CD14-positive monocyte (primary cell): ENCODE data around the gene MEIS1. TPM values are rescaled to one million over a fixed set of nuclear protein-coding genes. Genes with fewer than 3 reads are reported as not detected.

Experiments
- DNase-seq, 3 donors: peaks; one replicate each; pipeline ENCODE4 v3.0.0-alpha.2; 2011 to 2022
- H2AFZ ChIP-seq: 2 replicates; pipeline ENCODE4 v1.6.0; 2012; ENCODE audit warnings: mild to moderate bottlenecking, low read depth, low read length, inconsistent platforms; ENCODE audit not compliant: insufficient read depth, poor library complexity, severe bottlenecking
- H3K27ac ChIP-seq, 2 donors: 1 replicate in 1 of 2; 2 replicates in 1 of 2; pipeline ENCODE4 v1.5.1; 2012 to 2013; ENCODE audit warnings: low read length in 2 of 2, control low read depth in 1 of 2, inconsistent platforms in 1 of 2, low read depth in 1 of 2, mild to moderate bottlenecking in 1 of 2
- H3K27me3 ChIP-seq, 2 donors: one replicate each; pipeline versions ENCODE4 v1.6.0 to v1.6.1; 2011 to 2013; ENCODE audit warnings: low read length in 2 of 2; ENCODE audit not compliant: control insufficient read depth in 2 of 2, insufficient read depth in 2 of 2
- H3K36me3 ChIP-seq, 2 donors: replicated peaks in 1 of 2; 1 replicate in 1 of 2; 2 replicates in 1 of 2; pipeline versions ENCODE4 v1.5.1 to v1.6.1; 2012 to 2013; ENCODE audit warnings: low read length in 2 of 2, control low read depth in 1 of 2, inconsistent platforms in 1 of 2, mild to moderate bottlenecking in 1 of 2; ENCODE audit not compliant: insufficient read depth in 2 of 2, control insufficient read depth in 1 of 2
- H3K4me1 ChIP-seq, 2 donors: 1 replicate in 1 of 2; 2 replicates in 1 of 2; pipeline versions ENCODE4 v1.5.1 to v1.6.1; 2012 to 2013; ENCODE audit warnings: low read length in 2 of 2, control low read depth in 1 of 2, inconsistent platforms in 1 of 2, mild to moderate bottlenecking in 1 of 2, moderate library complexity in 1 of 2; ENCODE audit not compliant: insufficient read depth in 2 of 2, control insufficient read depth in 1 of 2
- H3K4me2 ChIP-seq: replicated peaks from 2 replicates; pipeline ENCODE3; 2012; ENCODE audit warnings: low read length, moderate library complexity, mild to moderate bottlenecking; ENCODE audit not compliant: poor library complexity, severe bottlenecking; ENCODE audit errors: extremely low read depth
- H3K4me3 ChIP-seq, 3 experiments: fragments of 200-600 bp in 1 of 3; sonication (generic) in 1 of 3; replicated peaks in 1 of 3; 1 replicate in 2 of 3; 2 replicates in 1 of 3; pipeline ENCODE4 v1.5.1; 2011 to 2013; ENCODE audit warnings: low read length in 3 of 3, mild to moderate bottlenecking in 3 of 3, control low read depth in 2 of 3, low read depth in 2 of 3, inconsistent platforms in 1 of 3, moderate library complexity in 1 of 3
- H3K79me2 ChIP-seq: 2 replicates; pipeline ENCODE4 v1.6.0; 2012; ENCODE audit warnings: mild to moderate bottlenecking, control low read depth, inconsistent platforms, low read length, moderate library complexity; ENCODE audit not compliant: insufficient read depth
- H3K9ac ChIP-seq: 2 replicates; pipeline ENCODE4 v1.6.0; 2017; ENCODE audit warnings: low read length, mild to moderate bottlenecking; ENCODE audit not compliant: insufficient read depth, poor library complexity, severe bottlenecking
- H3K9me3 ChIP-seq, 2 donors: replicated peaks in 1 of 2; 1 replicate in 1 of 2; 2 replicates in 1 of 2; pipeline versions ENCODE4 v1.5.1 to v1.6.1; 2012 to 2013; ENCODE audit warnings: low read length in 2 of 2, control low read depth in 1 of 2; ENCODE audit not compliant: control insufficient read depth in 1 of 2, insufficient read depth in 1 of 2
- H4K20me1 ChIP-seq: 2 replicates; pipeline ENCODE4 v1.6.0; 2012; ENCODE audit warnings: mild to moderate bottlenecking, low read length, control low read depth, moderate library complexity; ENCODE audit not compliant: insufficient read depth
- H3K27ac Mint-ChIP-seq, 7 donors: one replicate each; pipeline ENCODE4 v1.8.0; 2020; ENCODE audit warnings: mild to moderate bottlenecking in 7 of 7, mixed read lengths in 7 of 7, moderate library complexity in 6 of 7, inconsistent platforms in 2 of 7
- H3K27me3 Mint-ChIP-seq, 3 donors: one replicate each; pipeline ENCODE4 v1.8.0; 2021 to 2022; ENCODE audit warnings: low read depth in 3 of 3, mild to moderate bottlenecking in 3 of 3, mixed read lengths in 3 of 3, moderate library complexity in 3 of 3, inconsistent platforms in 1 of 3
- H3K36me3 Mint-ChIP-seq, 2 donors: one replicate each; pipeline ENCODE4 v1.8.0; 2020; ENCODE audit warnings: mixed read lengths in 2 of 2, inconsistent platforms in 1 of 2, mild to moderate bottlenecking in 1 of 2
- H3K4me1 Mint-ChIP-seq: one replicate; pipeline ENCODE4 v1.8.0; 2020; ENCODE audit warnings: mild to moderate bottlenecking, mixed read lengths
- H3K4me3 Mint-ChIP-seq, 2 donors: one replicate each; pipeline ENCODE4 v1.8.0; 2020; ENCODE audit warnings: mild to moderate bottlenecking in 2 of 2, mixed read lengths in 2 of 2, moderate library complexity in 1 of 2
- H3K9me3 Mint-ChIP-seq, 7 donors: one replicate each; pipeline ENCODE4 v1.8.0; 2020 to 2022; ENCODE audit warnings: mixed read lengths in 7 of 7, mild to moderate bottlenecking in 6 of 7, moderate library complexity in 6 of 7, inconsistent platforms in 2 of 7
- WGBS: methylation state at CpG from one replicate; pipeline ENCODE4 v1.1.5; 2013; ENCODE audit warnings: missing lambda C conversion rate; ENCODE audit not compliant: insufficient coverage; 5-methylcytosine and 5-hydroxymethylcytosine counted together
- intact Hi-C, 2 donors: fragments of 100-400 bp; cut with micrococcal nuclease; formaldehyde crosslinking; loops; one replicate each; pipeline versions ENCODE4 v1.15.0 to v1.15.1; 2023
- polyA plus RNA-seq, 3 donors: library from polyadenylated mRNA; depleted of rRNA in 1 of 3; unstranded in 2 of 3; stranded (reverse) in 1 of 3; fragments of 300-500 nt in 2 of 3; fragments of >200 nt in 1 of 3; fragmentation: Illumina TruSeq in 2 of 3; gene quantifications; 1 replicate in 2 of 3; 2 replicates in 1 of 3; pipeline ENCODE4 v1.2.3, GENCODE V29; 2012 to 2021
- TF ChIP-seq, protein P1 (sequence below): fragments of 200-600 bp; IDR thresholded peaks from one replicate; pipeline ENCODE4 v1.8.0; 2022; ENCODE audit warnings: antibody characterized with exemption, mild to moderate bottlenecking

The MEIS1 gene
- polyA plus RNA-seq, 3 donors = 0.09 to 0.40 TPM; not detected in 1

DNA sequence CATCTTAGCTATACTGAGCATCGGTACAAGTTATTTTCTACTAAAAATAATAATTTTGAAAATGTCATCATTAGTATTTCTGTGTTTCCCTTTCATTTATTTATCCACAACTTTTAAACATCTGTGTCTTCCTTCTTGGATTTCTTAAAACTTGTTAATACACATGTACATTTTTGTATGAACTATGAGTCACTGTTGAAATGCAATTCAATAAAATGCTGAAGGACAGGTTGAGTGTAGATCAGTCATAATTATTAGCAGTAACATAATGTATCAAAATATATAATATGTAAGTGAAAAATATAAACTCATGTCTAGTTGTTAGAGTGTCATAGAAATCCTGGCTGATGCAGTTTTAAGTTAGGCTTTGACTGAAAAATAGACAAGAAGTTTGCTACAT, 115.9 kb downstream of the MEIS1 start:
- H3K27me3 Mint-ChIP-seq = peaks cover 0 to 10% (median 3%) of the 10 kb centered on the region in 3 donors
- no peaks in the 10 kb centered on the region for H3K9me3 Mint-ChIP-seq
- H3K9ac ChIP-seq = no peak overlapping the region
- peaks cover 5 to 7% of the 10 kb centered on the region in 2 donors for H3K4me1 ChIP-seq
- DNase-seq = no peak
- H3K4me1 Mint-ChIP-seq = peaks cover 8% of the 10 kb centered on the region
- H3K27ac Mint-ChIP-seq = no peak overlapping the region
- no peak overlapping the region for H3K4me3 ChIP-seq
- H4K20me1 ChIP-seq = no peaks in the 10 kb centered on the region
- no peak overlapping the region for H3K4me2 ChIP-seq
- H3K79me2 ChIP-seq = no peaks in the 10 kb centered on the region
- H3K27me3 ChIP-seq = no peaks in the 10 kb centered on the region
- H3K4me3 Mint-ChIP-seq = no peak overlapping the region
- H3K9me3 ChIP-seq = no peaks in the 10 kb centered on the region
- TF ChIP-seq, protein P1, sequence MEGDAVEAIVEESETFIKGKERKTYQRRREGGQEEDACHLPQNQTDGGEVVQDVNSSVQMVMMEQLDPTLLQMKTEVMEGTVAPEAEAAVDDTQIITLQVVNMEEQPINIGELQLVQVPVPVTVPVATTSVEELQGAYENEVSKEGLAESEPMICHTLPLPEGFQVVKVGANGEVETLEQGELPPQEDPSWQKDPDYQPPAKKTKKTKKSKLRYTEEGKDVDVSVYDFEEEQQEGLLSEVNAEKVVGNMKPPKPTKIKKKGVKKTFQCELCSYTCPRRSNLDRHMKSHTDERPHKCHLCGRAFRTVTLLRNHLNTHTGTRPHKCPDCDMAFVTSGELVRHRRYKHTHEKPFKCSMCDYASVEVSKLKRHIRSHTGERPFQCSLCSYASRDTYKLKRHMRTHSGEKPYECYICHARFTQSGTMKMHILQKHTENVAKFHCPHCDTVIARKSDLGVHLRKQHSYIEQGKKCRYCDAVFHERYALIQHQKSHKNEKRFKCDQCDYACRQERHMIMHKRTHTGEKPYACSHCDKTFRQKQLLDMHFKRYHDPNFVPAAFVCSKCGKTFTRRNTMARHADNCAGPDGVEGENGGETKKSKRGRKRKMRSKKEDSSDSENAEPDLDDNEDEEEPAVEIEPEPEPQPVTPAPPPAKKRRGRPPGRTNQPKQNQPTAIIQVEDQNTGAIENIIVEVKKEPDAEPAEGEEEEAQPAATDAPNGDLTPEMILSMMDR = no peak
- intact Hi-C loops = no loop called here
- no peaks in the 10 kb centered on the region for H3K36me3 Mint-ChIP-seq
- no peaks in the 10 kb centered on the region for H3K36me3 ChIP-seq
- no peak overlapping the region for H2AFZ ChIP-seq
- no CpG with 5 or more reads among the region's 1 CpG for WGBS
- H3K27ac ChIP-seq = no peak overlapping the region

DNA sequence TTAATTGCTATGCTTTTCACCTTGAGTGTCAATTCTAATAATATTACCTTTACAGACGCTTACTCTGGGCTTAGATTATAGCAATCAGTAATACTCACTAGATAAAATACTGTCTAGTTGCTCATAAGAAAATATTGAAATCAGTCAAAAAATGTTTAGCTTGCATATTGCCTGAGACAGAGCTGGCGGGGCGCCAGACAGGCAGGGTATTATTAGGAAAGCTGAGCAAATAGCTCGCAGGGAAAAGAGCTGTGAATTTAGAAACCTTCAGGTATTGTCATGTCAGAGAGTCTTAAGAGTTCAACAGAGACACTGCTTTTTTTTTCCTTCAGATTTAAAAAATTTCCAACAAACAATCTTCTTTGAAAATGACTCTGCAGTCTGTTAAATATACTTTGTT, 118.4 kb downstream of the MEIS1 start:
- intact Hi-C loops = no loop called here
- no peaks in the 10 kb centered on the region for H3K9me3 ChIP-seq
- peaks cover 9 to 13% of the 10 kb centered on the region in 2 donors for H3K4me1 ChIP-seq
- Mint-ChIP-seq H3K4me1 (peaks cover 16% of the 10 kb centered on the region), H3K36me3 (no peaks in the 10 kb centered on the region), H3K27ac (no peak overlapping the region), H3K4me3 (no peak overlapping the region), H3K9me3 (peaks cover 0 to 3% (median 0%) of the 10 kb centered on the region in 7 donors), H3K27me3 (peaks cover 0 to 9% (median 3%) of the 10 kb centered on the region in 3 donors)
- no peak overlapping the region for H3K9ac ChIP-seq
- H3K4me3 ChIP-seq = no peak overlapping the region
- 75% methylated on average over 2 of the region's 4 CpGs for WGBS
- no peak for DNase-seq
- H3K36me3 ChIP-seq = no peaks in the 10 kb centered on the region
- TF ChIP-seq, protein P1 = no peak
- H3K4me2 ChIP-seq = no peak overlapping the region
- no peaks in the 10 kb centered on the region for H3K27me3 ChIP-seq
- H2AFZ ChIP-seq = no peak overlapping the region
- H4K20me1 ChIP-seq = no peaks in the 10 kb centered on the region
- no peaks in the 10 kb centered on the region for H3K79me2 ChIP-seq
- H3K27ac ChIP-seq = no peak overlapping the region
